ENCODE results near the gene NGEF. TPM values are rescaled to one million over a fixed set of nuclear protein-coding genes. Genes with fewer than 3 reads are reported as not detected.

NGEF gene
- total RNA-seq, 1 donor from 2014 or later = 4.3 TPM

GRCh38 chr2:232874677-232875223 lies 138.3 kb downstream of the NGEF start:
- no peaks in the 10 kb centered on the region for H3K36me3 ChIP-seq
- no peaks in the 10 kb centered on the region for H3K9me3 Mint-ChIP-seq
- TF ChIP-seq EZH2 (IDR thresholded peaks at IDR 0.05) (no peak), EZH2phosphoT487 (IDR thresholded peaks at IDR 0.05) (no peak), CTCF (IDR thresholded peaks at IDR 0.05) (no peak)
- no peaks in the 10 kb centered on the region for H3K79me2 ChIP-seq (ENCODE audit: low read depth)
- H3K27me3 Mint-ChIP-seq (ENCODE audit: insufficient read depth, low read depth) = peaks cover 22% of the 10 kb centered on the region
- no peak overlapping the region for H3K27ac Mint-ChIP-seq
- H3K4me2 ChIP-seq = no peak overlapping the region
- H2AFZ ChIP-seq (replicated peaks) = no peak overlapping the region
- H3K4me1 ChIP-seq = peaks cover 4% of the 10 kb centered on the region
- H4K20me1 ChIP-seq (ENCODE audit: low read depth) = no peaks in the 10 kb centered on the region
- H3K4me3 ChIP-seq = no peak overlapping the region
- no peak overlapping the region for H3K27ac ChIP-seq
- DNase-seq (ENCODE audit: low spot score) = no peak
- peaks cover 4% of the 10 kb centered on the region for H3F3A ChIP-seq (ENCODE audit: low read depth)
- H3K4me3 Mint-ChIP-seq = peak overlapping the region; percentile 75
- H3K9me3 ChIP-seq (ENCODE audit: low read depth) = no peaks in the 10 kb centered on the region
- H3K9ac ChIP-seq = no peak overlapping the region
- H3K36me3 Mint-ChIP-seq = no peaks in the 10 kb centered on the region
- peaks cover 52% of the 10 kb centered on the region for H3K27me3 ChIP-seq
- H3K4me1 Mint-ChIP-seq = peaks cover 19% of the 10 kb centered on the region

- H3K4me3 ChIP-seq = no peak overlapping the region
- H3K79me2 ChIP-seq (ENCODE audit: low read depth) = no peaks in the 10 kb centered on the region
- no peaks in the 10 kb centered on the region for H3K9me3 Mint-ChIP-seq
- H3K4me1 Mint-ChIP-seq = peaks cover 23% of the 10 kb centered on the region
- H3K4me1 ChIP-seq = peaks cover 4% of the 10 kb centered on the region
- peaks cover 4% of the 10 kb centered on the region for H3F3A ChIP-seq (ENCODE audit: low read depth)
- TF ChIP-seq EZH2 (IDR thresholded peaks at IDR 0.05) (no peak), EZH2phosphoT487 (IDR thresholded peaks at IDR 0.05) (no peak), CTCF (IDR thresholded peaks at IDR 0.05) (no peak)
- H3K9me3 ChIP-seq (ENCODE audit: low read depth) = no peaks in the 10 kb centered on the region
- DNase-seq (ENCODE audit: low spot score) = no peak
- H2AFZ ChIP-seq (replicated peaks) = no peak overlapping the region
- H3K4me3 Mint-ChIP-seq = no peak overlapping the region
- peaks cover 22% of the 10 kb centered on the region for H3K27me3 Mint-ChIP-seq (ENCODE audit: insufficient read depth, low read depth)
- H3K36me3 ChIP-seq = no peaks in the 10 kb centered on the region
- H3K27me3 ChIP-seq = peaks cover 52% of the 10 kb centered on the region
- H3K36me3 Mint-ChIP-seq = no peaks in the 10 kb centered on the region
- H3K27ac ChIP-seq = no peak overlapping the region
- H3K4me2 ChIP-seq = no peak overlapping the region
- no peak overlapping the region for H3K9ac ChIP-seq
- H3K27ac Mint-ChIP-seq = no peak overlapping the region
- H4K20me1 ChIP-seq (ENCODE audit: low read depth) = no peaks in the 10 kb centered on the region
Measured at GRCh38 chr2:232873909-232874641, 139.0 kb downstream of the NGEF start.

GRCh38 chr2:232873292-232873908 lies 139.7 kb downstream of the NGEF start:
- no peak for TF ChIP-seq CTCF (IDR thresholded peaks at IDR 0.05)
- TF ChIP-seq EZH2 (IDR thresholded peaks at IDR 0.05) = no peak
- no peak for TF ChIP-seq EZH2phosphoT487 (IDR thresholded peaks at IDR 0.05)
- no peak overlapping the region for H3K4me3 Mint-ChIP-seq

More at GRCh38 chr2:232873292-232873908, 139.7 kb downstream of the NGEF start:
- H3K36me3 Mint-ChIP-seq = no peaks in the 10 kb centered on the region
- peaks cover 24% of the 10 kb centered on the region for H3K4me1 Mint-ChIP-seq
- H3K27ac ChIP-seq = no peak overlapping the region
- H3K9me3 ChIP-seq (ENCODE audit: low read depth) = no peaks in the 10 kb centered on the region
- no peak overlapping the region for H3K4me2 ChIP-seq
- H3K36me3 ChIP-seq = no peaks in the 10 kb centered on the region
- H2AFZ ChIP-seq (replicated peaks) = no peak overlapping the region
- no peaks in the 10 kb centered on the region for H3K9me3 Mint-ChIP-seq
- H3K9ac ChIP-seq = no peak overlapping the region
- H3K79me2 ChIP-seq (ENCODE audit: low read depth) = no peaks in the 10 kb centered on the region
- no peaks in the 10 kb centered on the region for H4K20me1 ChIP-seq (ENCODE audit: low read depth)
- peaks cover 22% of the 10 kb centered on the region for H3K27me3 Mint-ChIP-seq (ENCODE audit: insufficient read depth, low read depth)
- H3K4me1 ChIP-seq = peaks cover 4% of the 10 kb centered on the region
- no peak overlapping the region for H3K27ac Mint-ChIP-seq
- peaks cover 45% of the 10 kb centered on the region for H3K27me3 ChIP-seq
- H3K4me3 ChIP-seq = no peak overlapping the region
- no peak for DNase-seq (ENCODE audit: low spot score)
- peaks cover 4% of the 10 kb centered on the region for H3F3A ChIP-seq (ENCODE audit: low read depth)

Measured in neural progenitor cell (in vitro differentiated cells).